GM10266 (cell line): ENCODE data around the gene MYH15.

Source experiments
- DNase-seq: peaks from one replicate; pipeline ENCODE4 v3.0.0; 2012; ENCODE audit errors: extremely low spot score
- CTCF ChIP-seq: IDR thresholded peaks from 2 replicates; pipeline ENCODE4 v1.5.1; 2012; ENCODE audit warnings: mild to moderate bottlenecking, low read depth; ENCODE audit not compliant: control insufficient read depth, insufficient read depth; ENCODE audit errors: missing control alignments

The MYH15 gene

GRCh38 chr3:108331792-108332191 is 178.6 kb downstream of the MYH15 start:
- DNase-seq: no peak

More at GRCh38 chr3:108331792-108332191, 178.6 kb downstream of the MYH15 start:
- no peak for TF ChIP-seq CTCF
